Measurements from ENCODE around the gene MCAM. TPM values are rescaled to one million over a fixed set of nuclear protein-coding genes. Genes with fewer than 3 reads are reported as not detected.

MCAM gene
- polyA plus RNA-seq, 4 donors = 1.1 to 82.3 (median 11.5) TPM

- peaks cover 0 to 4% (median 0%) of the 10 kb centered on the region in 3 donors for H3K27me3 ChIP-seq (ENCODE audit: control insufficient read depth in 3 of 3, insufficient read depth in 3 of 3, low read length in 3 of 3)
- H3K9me3 ChIP-seq (ENCODE audit: control insufficient read depth in 2 of 2, insufficient read depth in 1 of 2, low read depth in 1 of 2, low read length in 1 of 2) = no peaks in the 10 kb centered on the region
- FAIRE-seq (no peak), DNase-seq (no peak)
- no peak overlapping the region for H3K4me3 ChIP-seq (ENCODE audit: low read depth in 1 of 3, low read length in 3 of 3)
- 86 to 89% (median 86%) methylated on average over 11 of the region's 11 CpGs for WGBS, 3 donors
- H3K36me3 ChIP-seq (ENCODE audit: control insufficient read depth in 3 of 3, insufficient read depth in 2 of 3, low read depth in 1 of 3, low read length in 3 of 3) = peaks cover 0 to 62% (median 5%) of the 10 kb centered on the region in 3 donors
- H3K27ac ChIP-seq (ENCODE audit: low read depth in 1 of 3, low read length in 2 of 3) = no peak overlapping the region
- H3K4me1 ChIP-seq (ENCODE audit: control insufficient read depth in 3 of 3, insufficient read depth in 2 of 3, low read depth in 1 of 3, low read length in 2 of 3) = no peaks in the 10 kb centered on the region
Observed at GRCh38 chr11:119309411-119309810, 7.5 kb downstream of the MCAM start.

- H3K27me3 ChIP-seq (ENCODE audit: control insufficient read depth in 3 of 3, insufficient read depth in 3 of 3, low read length in 3 of 3) = no peaks in the 10 kb centered on the region
- DNase-seq (no peak), FAIRE-seq (no peak)
- WGBS, 3 donors = 77 to 95% (median 90%) methylated on average over 5 of the region's 5 CpGs
- H3K9me3 ChIP-seq (ENCODE audit: control insufficient read depth in 2 of 2, insufficient read depth in 1 of 2, low read depth in 1 of 2, low read length in 1 of 2) = no peaks in the 10 kb centered on the region
- H3K4me3 ChIP-seq (ENCODE audit: low read depth in 1 of 3, low read length in 3 of 3) = no peak overlapping the region
- H3K36me3 ChIP-seq (ENCODE audit: control insufficient read depth in 3 of 3, insufficient read depth in 2 of 3, low read depth in 1 of 3, low read length in 3 of 3) = peaks cover 2 to 61% (median 7%) of the 10 kb centered on the region in 3 donors
- H3K27ac ChIP-seq (ENCODE audit: low read depth in 1 of 3, low read length in 2 of 3) = no peak overlapping the region
- H3K4me1 ChIP-seq (ENCODE audit: control insufficient read depth in 3 of 3, insufficient read depth in 2 of 3, low read depth in 1 of 3, low read length in 2 of 3) = no peaks in the 10 kb centered on the region
Observed at GRCh38 chr11:119307974-119308373, 9.0 kb downstream of the MCAM start.

- 61 to 77% (median 75%) methylated on average over 1 of the region's 1 CpG for WGBS, 3 donors
- Histone ChIP-seq H3K36me3 (ENCODE audit: control insufficient read depth in 3 of 3, insufficient read depth in 2 of 3, low read depth in 1 of 3, low read length in 3 of 3) (peaks cover 2 to 57% (median 7%) of the 10 kb centered on the region in 3 donors), H3K27ac (ENCODE audit: low read depth in 1 of 3, low read length in 2 of 3) (peak overlapping the region in 1 of 3 donors; percentile 52), H3K9me3 (ENCODE audit: control insufficient read depth in 2 of 2, insufficient read depth in 1 of 2, low read depth in 1 of 2, low read length in 1 of 2) (no peaks in the 10 kb centered on the region), H3K4me3 (ENCODE audit: low read depth in 1 of 3, low read length in 3 of 3) (no peak overlapping the region), H3K27me3 (ENCODE audit: control insufficient read depth in 3 of 3, insufficient read depth in 3 of 3, low read length in 3 of 3) (no peaks in the 10 kb centered on the region), H3K4me1 (ENCODE audit: control insufficient read depth in 3 of 3, insufficient read depth in 2 of 3, low read depth in 1 of 3, low read length in 2 of 3) (no peaks in the 10 kb centered on the region)
- FAIRE-seq = no peak
- DNase-seq = no peak
Observed at GRCh38 chr11:119307219-119307618, 9.7 kb downstream of the MCAM start.

- FAIRE-seq (no peak), DNase-seq (no peak)
- Histone ChIP-seq H3K36me3 (ENCODE audit: control insufficient read depth in 3 of 3, insufficient read depth in 2 of 3, low read depth in 1 of 3, low read length in 3 of 3) (peaks cover 2 to 56% (median 9%) of the 10 kb centered on the region in 3 donors), H3K27ac (ENCODE audit: low read depth in 1 of 3, low read length in 2 of 3) (peak overlapping the region in 1 of 3 donors; percentile 57), H3K4me3 (ENCODE audit: low read depth in 1 of 3, low read length in 3 of 3) (no peak overlapping the region), H3K4me1 (ENCODE audit: control insufficient read depth in 3 of 3, insufficient read depth in 2 of 3, low read depth in 1 of 3, low read length in 2 of 3) (no peaks in the 10 kb centered on the region), H3K9me3 (ENCODE audit: control insufficient read depth in 2 of 2, insufficient read depth in 1 of 2, low read depth in 1 of 2, low read length in 1 of 2) (no peaks in the 10 kb centered on the region), H3K27me3 (ENCODE audit: control insufficient read depth in 3 of 3, insufficient read depth in 3 of 3, low read length in 3 of 3) (no peaks in the 10 kb centered on the region)
- WGBS, 3 donors = 67 to 89% (median 74%) methylated on average over 5 of the region's 5 CpGs
Observed at GRCh38 chr11:119306373-119306890, 10.5 kb downstream of the MCAM start.

- Histone ChIP-seq H3K27me3 (ENCODE audit: control insufficient read depth in 3 of 3, insufficient read depth in 3 of 3, low read length in 3 of 3) (no peaks in the 10 kb centered on the region), H3K4me3 (ENCODE audit: low read depth in 1 of 3, low read length in 3 of 3) (no peak overlapping the region), H3K9me3 (ENCODE audit: control insufficient read depth in 2 of 2, insufficient read depth in 1 of 2, low read depth in 1 of 2, low read length in 1 of 2) (no peaks in the 10 kb centered on the region), H3K27ac (ENCODE audit: low read depth in 1 of 3, low read length in 2 of 3) (no peak overlapping the region), H3K36me3 (ENCODE audit: control insufficient read depth in 3 of 3, insufficient read depth in 2 of 3, low read depth in 1 of 3, low read length in 3 of 3) (peaks cover 2 to 52% (median 9%) of the 10 kb centered on the region in 3 donors), H3K4me1 (ENCODE audit: control insufficient read depth in 3 of 3, insufficient read depth in 2 of 3, low read depth in 1 of 3, low read length in 2 of 3) (no peaks in the 10 kb centered on the region)
- 86 to 98% (median 96%) methylated on average over 7 of the region's 7 CpGs for WGBS, 3 donors
- DNase-seq (no peak), FAIRE-seq (no peak)
Observed at GRCh38 chr11:119305556-119306372, 11.2 kb downstream of the MCAM start.

GRCh38 chr11:119303227-119303718, 13.7 kb downstream of the MCAM start:
- no peak for FAIRE-seq
- WGBS, 3 donors = 88 to 93% (median 90%) methylated on average over 5 of the region's 5 CpGs

GRCh38 chr11:119300198-119300964, 16.5 kb downstream of the MCAM start:
- DNase-seq = no peak
- H3K4me1 ChIP-seq (ENCODE audit: control insufficient read depth in 3 of 3, insufficient read depth in 2 of 3, low read depth in 1 of 3, low read length in 2 of 3) = peaks cover 0 to 9% (median 0%) of the 10 kb centered on the region in 3 donors
- WGBS, 3 donors = 83 to 87% (median 86%) methylated on average over 3 of the region's 3 CpGs
- H3K36me3 ChIP-seq (ENCODE audit: control insufficient read depth in 3 of 3, insufficient read depth in 2 of 3, low read depth in 1 of 3, low read length in 3 of 3) = peaks cover 9 to 31% (median 17%) of the 10 kb centered on the region in 3 donors
- no peak overlapping the region for H3K27ac ChIP-seq (ENCODE audit: low read depth in 1 of 3, low read length in 2 of 3)
- no peak for FAIRE-seq
- H3K9me3 ChIP-seq (ENCODE audit: control insufficient read depth in 2 of 2, insufficient read depth in 1 of 2, low read depth in 1 of 2, low read length in 1 of 2) = no peaks in the 10 kb centered on the region
- no peak overlapping the region for H3K4me3 ChIP-seq (ENCODE audit: low read depth in 1 of 3, low read length in 3 of 3)
- H3K27me3 ChIP-seq (ENCODE audit: control insufficient read depth in 3 of 3, insufficient read depth in 3 of 3, low read length in 3 of 3) = no peaks in the 10 kb centered on the region

More at GRCh38 chr11:119303227-119303718, 13.7 kb downstream of the MCAM start:
- H3K4me3 ChIP-seq (ENCODE audit: low read depth in 1 of 3, low read length in 3 of 3) = no peak overlapping the region
- no peak overlapping the region for H3K27ac ChIP-seq (ENCODE audit: low read depth in 1 of 3, low read length in 2 of 3)
- no peaks in the 10 kb centered on the region for H3K27me3 ChIP-seq (ENCODE audit: control insufficient read depth in 3 of 3, insufficient read depth in 3 of 3, low read length in 3 of 3)
- peaks cover 0 to 6% (median 0%) of the 10 kb centered on the region in 3 donors for H3K4me1 ChIP-seq (ENCODE audit: control insufficient read depth in 3 of 3, insufficient read depth in 2 of 3, low read depth in 1 of 3, low read length in 2 of 3)
- no peaks in the 10 kb centered on the region for H3K9me3 ChIP-seq (ENCODE audit: control insufficient read depth in 2 of 2, insufficient read depth in 1 of 2, low read depth in 1 of 2, low read length in 1 of 2)
- no peak for DNase-seq
- peaks cover 7 to 42% (median 18%) of the 10 kb centered on the region in 3 donors for H3K36me3 ChIP-seq (ENCODE audit: control insufficient read depth in 3 of 3, insufficient read depth in 2 of 3, low read depth in 1 of 3, low read length in 3 of 3)

- peaks cover 9 to 26% (median 14%) of the 10 kb centered on the region in 3 donors for H3K36me3 ChIP-seq (ENCODE audit: control insufficient read depth in 3 of 3, insufficient read depth in 2 of 3, low read depth in 1 of 3, low read length in 3 of 3)
- WGBS, 3 donors = 98 to 99% (median 98%) methylated on average over 9 of the region's 9 CpGs
Observed at GRCh38 chr11:119299416-119299815, 17.5 kb downstream of the MCAM start.

More at GRCh38 chr11:119299416-119299815, 17.5 kb downstream of the MCAM start:
- H3K4me3 ChIP-seq (ENCODE audit: low read depth in 1 of 3, low read length in 3 of 3) = no peak overlapping the region
- FAIRE-seq (no peak), DNase-seq (no peak)
- no peaks in the 10 kb centered on the region for H3K9me3 ChIP-seq (ENCODE audit: control insufficient read depth in 2 of 2, insufficient read depth in 1 of 2, low read depth in 1 of 2, low read length in 1 of 2)
- no peaks in the 10 kb centered on the region for H3K27me3 ChIP-seq (ENCODE audit: control insufficient read depth in 3 of 3, insufficient read depth in 3 of 3, low read length in 3 of 3)
- peaks cover 0 to 9% (median 0%) of the 10 kb centered on the region in 3 donors for H3K4me1 ChIP-seq (ENCODE audit: control insufficient read depth in 3 of 3, insufficient read depth in 2 of 3, low read depth in 1 of 3, low read length in 2 of 3)
- no peak overlapping the region for H3K27ac ChIP-seq (ENCODE audit: low read depth in 1 of 3, low read length in 2 of 3)

All from small intestine (tissue), 7 donors.